TTC549 (cell line): Measurements from ENCODE around the gene SYNGR2.

Experiments used
- FAIRE-seq: peaks from 2 replicates; lab custom pipeline; 2012; peaks lifted over from hg19 to GRCh38; lab: Jason Lieb, UNC

Gene SYNGR2

GRCh38 chr17:78143214-78144146 lies 24.9 kb upstream of the SYNGR2 start:
- FAIRE-seq: no peak

GRCh38 chr17:78144147-78144719 lies 24.1 kb upstream of the SYNGR2 start:
- no peak for FAIRE-seq

- FAIRE-seq: no peak
Observed at GRCh38 chr17:78144736-78145641, 23.4 kb upstream of the SYNGR2 start.

GRCh38 chr17:78146471-78146869 lies 21.9 kb upstream of the SYNGR2 start:
- FAIRE-seq: no peak

GRCh38 chr17:78146881-78147280 lies 21.5 kb upstream of the SYNGR2 start:
- no peak for FAIRE-seq

GRCh38 chr17:78147315-78147998 lies 20.9 kb upstream of the SYNGR2 start:
- FAIRE-seq: no peak

- FAIRE-seq: no peak
Observed at GRCh38 chr17:78148286-78149016, 19.9 kb upstream of the SYNGR2 start.

- no peak for FAIRE-seq
Observed at GRCh38 chr17:78151514-78152008, 16.8 kb upstream of the SYNGR2 start.

- no peak for FAIRE-seq
Observed at GRCh38 chr17:78154903-78155811, 13.2 kb upstream of the SYNGR2 start.

- no peak for FAIRE-seq
Observed at GRCh38 chr17:78159575-78160158, 8.7 kb upstream of the SYNGR2 start.

GRCh38 chr17:78163881-78164747 lies 4.3 kb upstream of the SYNGR2 start:
- no peak for FAIRE-seq

GRCh38 chr17:78164748-78165607 lies 3.4 kb upstream of the SYNGR2 start:
- no peak for FAIRE-seq

- FAIRE-seq: no peak
Observed at GRCh38 chr17:78166416-78166815, 2.0 kb upstream of the SYNGR2 start.

GRCh38 chr17:78168903-78169793 lies 767 bp downstream of the SYNGR2 start:
- FAIRE-seq: no peak

GRCh38 chr17:78170692-78171590 lies 2.6 kb downstream of the SYNGR2 start:
- no peak for FAIRE-seq
